ENCODE results near the gene BARHL2.

Gene BARHL2

DNA sequence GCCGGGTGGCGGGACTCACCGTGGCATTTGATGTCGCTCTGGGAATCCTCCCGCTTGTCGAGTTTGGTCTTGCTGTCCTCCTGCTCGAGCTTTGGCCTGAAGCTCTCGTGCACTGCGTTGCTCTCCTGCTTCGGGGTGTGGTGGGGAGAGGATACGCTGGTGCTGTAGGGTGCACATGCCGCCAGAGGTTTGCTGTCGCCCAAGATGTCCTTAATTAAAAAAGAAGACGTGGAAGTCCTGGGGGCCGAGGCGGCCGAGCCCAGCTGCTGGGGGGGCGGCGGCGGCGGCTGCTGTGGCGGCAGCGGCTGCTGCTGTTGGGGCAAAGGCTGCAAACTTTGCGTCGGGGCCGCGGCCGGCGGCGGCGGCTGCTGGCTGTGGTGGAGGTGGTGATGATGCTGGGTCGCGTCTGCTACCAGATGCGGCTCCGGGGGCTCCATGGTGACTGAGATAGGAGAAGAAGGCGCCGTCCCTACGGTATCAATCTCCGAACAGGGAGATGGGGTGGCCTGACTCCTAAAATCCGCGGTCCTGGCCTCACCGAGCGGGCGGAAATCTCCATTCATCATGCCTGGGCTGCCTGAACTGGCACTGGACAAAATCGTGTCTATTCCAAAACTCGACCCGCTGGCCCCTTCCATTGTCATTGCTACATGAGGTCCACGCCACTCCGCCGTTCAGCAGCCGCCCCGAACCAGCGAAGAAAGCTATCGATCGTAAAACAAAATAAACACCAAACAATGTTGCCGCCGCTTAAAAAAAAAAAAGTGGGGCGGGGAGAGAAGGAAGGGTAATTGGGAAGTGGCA is at the start of gene BARHL2:
Gene BARHL2 (minus strand): TSS at position 751 of the 804 bp plus-strand sequence. CDS start 107 bp downstream, at position 644.
- no peak for TF ChIP-seq ZFX (IDR thresholded peaks at IDR 0.05; ENCODE audit: borderline replicate concordance)
- no peak for TF ChIP-seq CTCF (IDR thresholded peaks at IDR 0.05)

GRCh38 chr1:90763930-90764329 is 46.8 kb upstream of the BARHL2 start:
- no peak for TF ChIP-seq ZFX (IDR thresholded peaks at IDR 0.05; ENCODE audit: borderline replicate concordance)
- no peak for TF ChIP-seq CTCF (IDR thresholded peaks at IDR 0.05)

More for the DNA sequence above, at the start of gene BARHL2:
- H3K27ac ChIP-seq, result no peak within 1 kb of the TSS

DNA sequence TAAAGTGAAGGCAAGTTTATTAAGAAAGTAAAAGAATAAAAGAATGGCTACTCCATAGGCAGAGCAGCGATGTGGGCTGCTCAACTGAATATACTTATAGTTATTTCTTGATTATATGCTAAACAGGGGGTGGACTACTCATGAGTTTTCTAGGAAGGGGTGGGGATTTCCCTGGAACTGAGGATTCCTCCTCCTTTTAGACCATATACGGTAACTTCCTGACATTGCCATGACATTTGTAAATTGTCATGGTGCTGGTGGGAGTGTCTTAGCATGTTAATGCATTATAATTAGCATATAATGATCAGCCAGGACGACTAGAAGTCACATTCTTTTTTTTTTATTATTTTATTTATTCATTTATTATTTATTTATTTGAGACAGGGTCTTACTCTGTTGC is 46.4 kb upstream of the BARHL2 start:
- no peak overlapping the region for H3K27ac ChIP-seq
- TF ChIP-seq CTCF (IDR thresholded peaks at IDR 0.05), result no peak
- TF ChIP-seq ZFX (IDR thresholded peaks at IDR 0.05; ENCODE audit: borderline replicate concordance), result no peak

More at GRCh38 chr1:90763930-90764329, 46.8 kb upstream of the BARHL2 start:
- H3K27ac ChIP-seq, result no peak overlapping the region

DNA sequence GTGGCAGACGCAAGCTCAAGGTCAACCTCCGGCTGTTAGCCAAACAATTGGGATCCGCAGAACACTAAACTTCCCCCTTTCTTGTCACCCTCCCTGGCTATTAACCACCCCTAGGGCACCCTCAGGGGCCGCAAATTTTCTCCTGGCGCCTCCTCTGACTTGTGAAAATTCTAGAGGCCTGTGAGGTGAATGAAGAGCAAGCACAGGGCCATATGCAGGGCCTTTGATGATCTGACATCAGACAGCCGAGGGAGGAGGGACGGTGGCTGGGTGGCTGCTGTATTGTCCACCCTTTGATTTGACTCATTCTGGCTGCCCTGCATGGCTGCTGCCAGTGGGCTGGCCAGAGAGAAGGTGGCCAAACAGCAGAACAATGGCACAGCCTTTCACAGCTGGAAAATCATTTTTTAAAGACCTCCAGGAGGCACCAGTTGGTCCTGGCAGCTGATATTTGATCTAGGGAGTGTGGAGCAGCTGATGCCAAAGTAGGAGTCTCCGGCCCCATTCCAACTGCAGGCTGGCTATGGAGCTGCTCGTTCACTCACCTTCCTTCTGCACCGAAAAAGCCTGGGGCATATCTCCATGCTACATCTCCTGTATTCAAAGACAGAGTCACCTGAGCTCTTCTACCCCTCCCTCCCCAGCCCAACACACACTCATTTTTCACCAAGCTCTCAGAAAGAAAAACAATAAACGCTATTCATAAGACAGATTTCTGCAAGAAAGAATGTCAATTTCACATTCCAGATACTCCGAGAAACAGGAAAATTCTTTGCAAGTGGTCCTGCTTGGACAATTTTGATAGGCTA is 44.9 kb upstream of the BARHL2 start:
- no peak for TF ChIP-seq CTCF (IDR thresholded peaks at IDR 0.05)
- no peak for TF ChIP-seq ZFX (IDR thresholded peaks at IDR 0.05; ENCODE audit: borderline replicate concordance)
- no peak overlapping the region for H3K27ac ChIP-seq

DNA sequence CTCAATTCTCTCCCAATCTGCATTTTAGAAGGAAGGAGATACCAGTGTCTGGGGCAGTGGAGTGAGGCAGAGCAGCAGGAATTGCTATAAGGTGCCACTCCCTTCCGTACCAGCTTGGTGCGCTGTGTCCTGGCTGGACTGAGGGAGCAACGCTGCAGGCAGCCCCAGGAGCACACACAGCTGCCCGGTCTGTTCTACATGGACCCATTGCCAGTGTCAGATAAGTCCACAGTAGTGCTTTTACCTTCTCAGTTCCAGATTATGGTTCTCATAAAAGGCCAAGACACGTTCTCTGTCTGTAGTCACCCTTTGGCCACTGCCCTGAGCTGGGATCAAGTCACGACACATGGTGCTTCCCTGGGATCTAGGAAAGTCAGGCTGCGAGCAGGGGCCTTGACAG is 44.1 kb upstream of the BARHL2 start:
- TF ChIP-seq CTCF (IDR thresholded peaks at IDR 0.05) (no peak), ZFX (IDR thresholded peaks at IDR 0.05; ENCODE audit: borderline replicate concordance) (no peak)
- H3K27ac ChIP-seq, result no peak overlapping the region

DNA sequence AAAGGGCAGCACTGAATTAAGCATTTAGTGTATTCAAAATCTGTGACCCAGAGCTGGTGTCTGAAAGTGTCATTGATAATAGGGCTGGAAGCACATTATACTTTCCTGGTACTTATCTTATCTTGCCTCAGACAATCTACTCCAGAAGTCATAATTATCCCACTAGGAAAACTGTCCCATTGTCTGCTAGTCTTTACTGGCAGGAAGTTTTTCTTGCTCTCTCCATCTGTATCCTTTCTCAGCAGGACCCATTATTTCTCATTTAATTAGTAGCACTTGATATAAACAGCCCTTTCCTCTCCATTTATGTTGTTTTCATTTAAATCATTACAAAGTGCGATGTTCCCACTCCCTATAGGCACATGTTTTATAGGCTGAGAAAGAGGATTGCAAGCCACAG is 36.5 kb upstream of the BARHL2 start:
- H3K27ac ChIP-seq, result no peak overlapping the region

More for the DNA sequence above, 36.5 kb upstream of the BARHL2 start:
- no peak for TF ChIP-seq CTCF (IDR thresholded peaks at IDR 0.05)
- TF ChIP-seq ZFX (IDR thresholded peaks at IDR 0.05; ENCODE audit: borderline replicate concordance), result no peak

Measured in 22Rv1 (cell line).